ENCODE results near the gene GALNS. TPM values are rescaled to one million over a fixed set of nuclear protein-coding genes. Genes with fewer than 3 reads are reported as not detected.

Gene GALNS
- total RNA-seq, 1 experiment from 2014 or later, result 62.3 TPM

DNA sequence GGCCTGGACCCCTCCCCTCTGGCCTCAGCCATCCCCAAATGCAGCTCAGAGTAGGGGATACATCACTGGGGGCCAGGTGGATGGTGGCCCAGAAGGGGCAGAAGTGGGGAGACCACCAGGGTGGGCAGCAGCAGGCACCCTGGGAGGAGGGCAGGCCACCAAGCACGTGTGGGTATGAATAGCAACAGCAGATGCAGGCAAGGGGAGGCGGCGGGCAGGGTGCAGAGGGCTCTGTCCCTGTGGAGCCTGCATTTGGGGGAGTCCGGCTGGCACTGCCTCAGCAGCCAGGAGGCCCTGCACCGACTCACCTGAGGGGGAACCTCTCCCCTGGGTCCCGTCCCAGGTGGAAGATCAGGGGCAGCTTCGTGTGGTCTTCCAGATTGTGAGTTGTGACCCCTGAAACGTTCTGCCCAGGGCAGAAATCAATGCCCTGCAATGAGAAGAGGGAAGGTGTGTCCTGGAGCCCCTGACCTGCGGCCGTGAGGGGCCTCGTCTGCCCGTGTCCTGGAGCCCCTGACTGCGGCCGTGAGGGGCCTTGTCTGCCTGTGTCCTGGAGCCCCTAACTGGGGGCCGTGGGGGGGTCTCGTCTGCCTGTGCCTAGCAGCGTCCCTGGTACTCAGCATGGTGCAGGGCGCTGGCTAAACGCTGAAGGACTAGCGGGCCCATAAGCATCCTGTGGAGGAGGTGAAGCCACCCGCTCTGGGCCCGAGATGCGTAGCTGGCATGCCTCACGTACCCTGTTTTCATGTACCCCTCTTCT, 34.3 kb downstream of the GALNS start:
- no peaks in the 10 kb centered on the region for H4K20me1 ChIP-seq (ENCODE audit: insufficient read depth)
- no peaks in the 10 kb centered on the region for H3K9me3 ChIP-seq (ENCODE audit: insufficient read depth, low read depth)
- H3K4me1 ChIP-seq (replicated peaks; ENCODE audit: insufficient read depth), result no peaks in the 10 kb centered on the region
- no peak overlapping the region for H3K4me2 ChIP-seq
- DNase-seq, result no peak
- intact Hi-C loops (cut with micrococcal nuclease; ENCODE audit: unreplicated experiment), result no loop called here
- H3K79me2 ChIP-seq (ENCODE audit: low read depth), result no peaks in the 10 kb centered on the region
- no peaks in the 10 kb centered on the region for H3F3A ChIP-seq (ENCODE audit: insufficient read depth, low read depth)
- H3K27ac ChIP-seq, result no peak overlapping the region
- no peaks in the 10 kb centered on the region for H3K36me3 ChIP-seq (ENCODE audit: low read depth)
- H3K4me3 ChIP-seq, result no peak overlapping the region
- no peak for TF ChIP-seq CTCF (conservative IDR thresholded peaks at IDR 0.05)
- no peak for TF ChIP-seq EZH2 (IDR thresholded peaks at IDR 0.05; ENCODE audit: low read depth)
- ChIA-PET POLR2A (ENCODE audit: unreplicated experiment) (no interaction called here), CTCF (no interaction called here)
- H3K27me3 ChIP-seq (ENCODE audit: insufficient read depth, low read depth), result no peaks in the 10 kb centered on the region
- no peaks in the 10 kb centered on the region for H3K9me2 ChIP-seq (ENCODE audit: insufficient read depth)
- BruUV-seq (replicated peaks), result no TSS peak
- H2AFZ ChIP-seq, result no peak overlapping the region

GRCh38 chr16:88821168-88821850, 35.4 kb downstream of the GALNS start:
- no peaks in the 10 kb centered on the region for H3K4me1 ChIP-seq (replicated peaks; ENCODE audit: insufficient read depth)
- POLR2A ChIA-PET (ENCODE audit: unreplicated experiment), result no interaction called here
- H3K4me2 ChIP-seq, result no peak overlapping the region
- intact Hi-C loops (cut with micrococcal nuclease; ENCODE audit: unreplicated experiment), result no loop called here
- CTCF ChIA-PET, result no interaction called here
- no peaks in the 10 kb centered on the region for H3K36me3 ChIP-seq (ENCODE audit: low read depth)
- H3K27ac ChIP-seq, result no peak overlapping the region
- no peak for DNase-seq
- H3K79me2 ChIP-seq (ENCODE audit: low read depth), result no peaks in the 10 kb centered on the region
- H2AFZ ChIP-seq, result no peak overlapping the region
- TF ChIP-seq CTCF (conservative IDR thresholded peaks at IDR 0.05), result no peak
- no peak for TF ChIP-seq EZH2 (IDR thresholded peaks at IDR 0.05; ENCODE audit: low read depth)
- H3K4me3 ChIP-seq, result no peak overlapping the region
- H4K20me1 ChIP-seq (ENCODE audit: insufficient read depth), result no peaks in the 10 kb centered on the region
- no peaks in the 10 kb centered on the region for H3K9me3 ChIP-seq (ENCODE audit: insufficient read depth, low read depth)
- no peaks in the 10 kb centered on the region for H3F3A ChIP-seq (ENCODE audit: insufficient read depth, low read depth)
- no peaks in the 10 kb centered on the region for H3K27me3 ChIP-seq (ENCODE audit: insufficient read depth, low read depth)
- BruUV-seq (replicated peaks), result no TSS peak
- H3K9me2 ChIP-seq (ENCODE audit: insufficient read depth), result no peaks in the 10 kb centered on the region

- H3K79me2 ChIP-seq (ENCODE audit: low read depth), result no peaks in the 10 kb centered on the region
- ChIA-PET POLR2A (ENCODE audit: unreplicated experiment) (no interaction called here), CTCF (no interaction called here)
- intact Hi-C loops (cut with micrococcal nuclease; ENCODE audit: unreplicated experiment), result no loop called here
- H3K27me3 ChIP-seq (ENCODE audit: insufficient read depth, low read depth), result no peaks in the 10 kb centered on the region
- H3K27ac ChIP-seq, result no peak overlapping the region
- no peak overlapping the region for H2AFZ ChIP-seq
- H3K4me2 ChIP-seq, result no peak overlapping the region
- H3K36me3 ChIP-seq (ENCODE audit: low read depth), result no peaks in the 10 kb centered on the region
- no peaks in the 10 kb centered on the region for H3K9me3 ChIP-seq (ENCODE audit: insufficient read depth, low read depth)
- BruUV-seq (replicated peaks), result no TSS peak
- H3K9me2 ChIP-seq (ENCODE audit: insufficient read depth), result no peaks in the 10 kb centered on the region
- no peak overlapping the region for H3K4me3 ChIP-seq
- H3F3A ChIP-seq (ENCODE audit: insufficient read depth, low read depth), result no peaks in the 10 kb centered on the region
- DNase-seq, result no peak
- TF ChIP-seq EZH2 (IDR thresholded peaks at IDR 0.05; ENCODE audit: low read depth), result no peak
- no peak for TF ChIP-seq CTCF (conservative IDR thresholded peaks at IDR 0.05)
- H3K4me1 ChIP-seq (replicated peaks; ENCODE audit: insufficient read depth), result no peaks in the 10 kb centered on the region
- no peaks in the 10 kb centered on the region for H4K20me1 ChIP-seq (ENCODE audit: insufficient read depth)
Measured at GRCh38 chr16:88820385-88821025, 36.2 kb downstream of the GALNS start.
